Measurements from ENCODE around the gene CTSW.

CTSW gene

GRCh38 chr11:65856689-65857499, 22.7 kb upstream of the CTSW start:
- DNase-seq, result peak; percentile 72

GRCh38 chr11:65857500-65857852, 22.2 kb upstream of the CTSW start:
- no peak for DNase-seq

- peak; percentile 98 for DNase-seq
These were observed 21.6 kb upstream of the CTSW start, which contains the start of gene CFL1 for GRCh38 chr11:65857853-65858680. Gene CFL1 (minus strand): TSS chr11:65858180. CDS start chr11:65858099, 81 bp downstream.

GRCh38 chr11:65858681-65859087, 21.0 kb upstream of the CTSW start:
- DNase-seq, result no peak

- peak; percentile 92 for DNase-seq
These were observed 20.4 kb upstream of the CTSW start for GRCh38 chr11:65859095-65859811.

DNA sequence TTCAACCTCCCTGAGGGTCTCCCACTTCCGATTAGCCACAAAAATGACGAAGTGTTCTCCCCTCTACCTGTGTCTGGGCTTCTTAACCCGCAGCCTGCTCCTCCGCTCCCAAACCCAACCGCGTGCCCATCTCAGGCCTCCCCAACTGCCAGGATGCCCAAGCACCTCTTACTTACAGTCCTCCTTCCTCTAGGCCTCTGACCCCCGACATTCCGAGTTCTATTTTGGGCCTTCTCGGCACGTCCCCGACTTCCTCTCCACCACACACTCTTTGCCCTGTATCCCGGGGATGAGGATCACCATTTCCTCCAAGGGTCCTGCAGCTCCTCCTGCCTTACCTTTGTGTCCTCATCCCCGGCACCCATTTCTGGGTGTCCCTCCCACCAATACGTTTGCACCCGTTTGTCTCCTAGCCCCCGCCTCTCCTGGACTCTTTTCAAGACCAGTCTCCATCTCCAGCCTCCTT, 19.8 kb upstream of the CTSW start:
- DNase-seq, result peak; percentile 69

DNA sequence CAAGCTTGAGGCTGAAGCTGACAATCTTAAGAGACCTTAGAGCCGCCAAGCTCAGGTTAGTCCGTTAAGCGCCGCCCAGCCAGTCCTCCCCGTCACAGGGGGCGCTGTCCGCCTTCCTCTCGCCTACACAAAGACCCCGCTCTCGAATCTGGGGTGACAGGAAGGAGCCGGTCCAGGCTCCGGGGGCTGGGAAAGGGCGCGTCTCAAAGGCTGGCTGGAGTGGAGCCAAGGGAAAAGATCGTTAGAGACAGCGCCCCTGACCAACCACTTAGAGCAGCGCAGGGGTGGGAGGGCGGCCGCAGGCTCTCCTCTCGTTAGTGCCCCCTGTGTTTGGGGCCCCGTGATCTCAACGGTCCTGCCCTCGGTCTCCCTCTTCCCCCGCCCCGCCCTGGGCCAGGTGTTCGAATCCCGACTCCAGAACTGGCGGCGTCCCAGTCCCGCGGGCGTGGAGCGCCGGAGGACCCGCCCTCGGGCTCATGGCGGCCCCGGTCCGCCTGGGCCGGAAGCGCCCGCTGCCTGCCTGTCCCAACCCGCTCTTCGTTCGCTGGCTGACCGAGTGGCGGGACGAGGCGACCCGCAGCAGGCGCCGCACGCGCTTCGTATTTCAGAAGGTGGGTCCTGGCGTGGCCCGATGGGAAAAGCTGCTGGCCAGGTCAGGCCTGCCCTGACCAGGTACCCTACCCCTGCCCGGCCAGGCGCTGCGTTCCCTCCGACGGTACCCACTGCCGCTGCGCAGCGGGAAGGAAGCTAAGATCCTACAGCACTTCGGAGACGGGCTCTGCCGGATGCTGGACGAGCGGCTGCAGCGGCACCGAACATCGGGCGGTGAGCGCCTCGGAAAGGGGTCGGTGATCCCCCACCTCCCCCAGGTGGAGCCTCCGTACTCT, 19.1 kb upstream of the CTSW start, which contains the start of gene MUS81:
Gene MUS81, plus strand, starts transcription at position 156 of the 887 bp plus-strand sequence. Its CDS starts 321 bp downstream, at position 477.
- peak; percentile 94 for DNase-seq

DNA sequence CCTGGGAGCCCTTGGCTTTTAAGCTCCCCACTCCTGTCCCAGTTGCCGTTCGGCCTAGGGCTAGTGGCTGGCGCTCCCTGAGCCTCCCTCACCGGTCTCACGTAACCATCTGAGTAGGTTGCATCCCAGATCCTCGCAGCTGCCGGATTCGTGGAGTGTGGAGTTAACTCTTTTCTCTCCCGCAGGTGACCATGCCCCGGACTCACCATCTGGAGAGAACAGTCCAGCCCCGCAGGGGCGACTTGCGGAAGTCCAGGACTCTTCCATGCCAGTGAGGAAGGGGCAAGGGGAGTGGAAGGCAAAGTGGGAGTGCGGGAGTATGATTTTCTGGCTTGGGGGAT, 18.5 kb upstream of the CTSW start:
- no peak for DNase-seq

- DNase-seq, result no peak
These were observed 18.0 kb upstream of the CTSW start for GRCh38 chr11:65861533-65862183.

GRCh38 chr11:65862191-65862735, 17.4 kb upstream of the CTSW start:
- DNase-seq, result no peak

- no peak for DNase-seq
These were observed 16.4 kb upstream of the CTSW start for GRCh38 chr11:65862941-65863888.

- no peak for DNase-seq
These were observed 15.5 kb upstream of the CTSW start for GRCh38 chr11:65863889-65864705.

DNA sequence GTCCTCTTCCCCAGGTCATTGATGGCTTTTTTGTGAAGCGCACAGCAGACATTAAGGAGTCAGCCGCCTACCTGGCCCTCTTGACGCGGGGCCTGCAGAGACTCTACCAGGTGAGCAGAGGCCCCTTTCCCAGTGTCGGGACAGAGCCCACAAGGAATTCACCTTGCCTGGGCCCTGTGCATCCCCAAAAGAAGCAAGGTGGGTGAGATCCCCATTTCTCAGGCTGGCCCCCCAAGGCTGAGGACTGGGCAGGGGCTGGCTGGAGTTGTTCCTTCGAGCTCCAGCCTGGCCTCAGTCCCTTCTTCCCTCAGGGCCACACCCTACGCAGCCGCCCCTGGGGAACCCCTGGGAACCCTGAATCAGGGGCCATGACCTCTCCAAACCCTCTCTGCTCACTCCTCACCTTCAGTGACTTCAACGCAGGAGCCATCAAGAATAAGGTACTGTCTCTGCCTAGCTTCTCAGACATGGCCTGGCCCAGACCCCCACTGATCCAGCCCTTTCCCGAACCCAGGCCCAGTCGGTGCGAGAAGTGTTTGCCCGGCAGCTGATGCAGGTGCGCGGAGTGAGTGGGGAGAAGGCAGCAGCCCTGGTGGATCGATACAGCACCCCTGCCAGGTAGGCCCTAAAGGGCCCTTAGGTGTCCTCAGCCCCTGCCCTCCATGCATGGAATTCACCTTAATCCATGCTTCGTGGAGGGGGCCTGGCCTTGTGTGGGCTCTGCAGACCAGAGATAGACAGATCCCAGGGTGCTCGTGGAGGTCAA, 14.7 kb upstream of the CTSW start:
- no peak for DNase-seq

GRCh38 chr11:65865550-65866172, 14.0 kb upstream of the CTSW start:
- DNase-seq, result no peak

DNA sequence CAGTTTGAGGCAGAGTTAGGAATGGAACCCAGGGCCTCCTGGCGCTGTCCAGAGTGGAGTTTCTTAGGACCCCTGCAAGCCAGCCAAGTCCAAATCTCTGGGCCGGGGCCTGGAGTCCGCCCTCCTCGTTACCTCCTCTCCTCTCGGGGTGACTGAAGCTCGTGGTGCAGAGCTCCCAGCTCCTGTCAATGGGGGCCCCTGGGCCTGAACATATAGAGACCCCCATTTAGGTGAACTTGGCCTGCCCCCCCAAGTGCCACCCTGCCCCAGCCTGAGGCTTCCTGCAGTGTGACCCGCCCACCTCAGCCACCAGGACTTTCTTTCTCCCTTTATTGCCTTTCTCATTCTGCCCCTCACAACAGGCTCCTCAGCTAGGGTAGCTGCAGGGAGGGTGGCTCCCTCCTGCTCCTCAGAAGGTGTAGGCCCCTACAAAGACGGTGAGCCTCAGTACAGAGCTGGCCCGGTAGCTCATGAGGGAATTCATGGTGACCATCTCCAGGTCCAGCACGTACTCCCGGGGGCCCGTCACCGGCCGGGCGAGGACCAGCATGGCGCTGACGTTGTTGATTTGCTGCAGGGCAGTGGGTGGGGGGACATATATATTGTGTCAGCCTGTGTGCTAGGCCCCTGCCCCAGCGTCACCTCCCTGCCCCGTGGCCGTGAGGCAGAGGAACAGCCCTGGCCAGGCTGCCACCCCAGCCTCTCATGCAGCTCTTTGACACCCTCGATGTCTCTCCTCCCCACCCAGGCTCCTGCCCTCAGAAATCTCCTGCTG, 12.9 kb upstream of the CTSW start:
- DNase-seq, result no peak

GRCh38 chr11:65867284-65868071, 12.2 kb upstream of the CTSW start:
- no peak for DNase-seq

Measured in midbrain (tissue), 1 donor.